Measurements from ENCODE around the gene HS2ST1.
"Not testable (repeated sequence)": the region's sequence is repeated elsewhere in the genome, so short reads cannot be mapped to it uniquely, and the experiment has no call there.

Gene HS2ST1

GRCh38 chr1:87066708-87067107 is 152.3 kb downstream of the HS2ST1 start:
- not testable (repeated sequence) for DNase-seq (ENCODE audit: low read depth)

DNA sequence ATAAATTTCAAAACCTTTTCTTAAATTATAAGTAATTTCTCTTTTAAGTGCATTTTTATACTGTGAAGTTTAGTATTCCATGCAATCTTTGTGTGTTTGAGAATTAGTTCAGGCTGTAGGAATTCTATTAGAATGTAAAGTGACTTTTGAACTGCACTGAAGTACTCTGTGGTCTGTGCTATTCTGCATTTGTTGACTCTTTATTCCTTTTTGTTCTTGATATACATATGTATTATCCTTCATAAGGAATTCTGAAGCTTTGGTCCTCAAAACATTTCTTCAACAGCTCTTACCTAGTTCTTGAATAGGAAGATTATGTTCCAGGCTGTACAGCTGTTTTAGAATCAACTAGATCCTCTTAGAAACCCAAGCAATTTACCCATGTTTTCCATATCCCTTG is 158.0 kb downstream of the HS2ST1 start:
- no peak for DNase-seq (ENCODE audit: low read depth)

- no peak for DNase-seq (ENCODE audit: low read depth)
Observed at GRCh38 chr1:87072904-87073303, 158.5 kb downstream of the HS2ST1 start.

- DNase-seq (ENCODE audit: low read depth): peak; percentile 8
Observed at GRCh38 chr1:87074001-87074795, 159.8 kb downstream of the HS2ST1 start.

DNA sequence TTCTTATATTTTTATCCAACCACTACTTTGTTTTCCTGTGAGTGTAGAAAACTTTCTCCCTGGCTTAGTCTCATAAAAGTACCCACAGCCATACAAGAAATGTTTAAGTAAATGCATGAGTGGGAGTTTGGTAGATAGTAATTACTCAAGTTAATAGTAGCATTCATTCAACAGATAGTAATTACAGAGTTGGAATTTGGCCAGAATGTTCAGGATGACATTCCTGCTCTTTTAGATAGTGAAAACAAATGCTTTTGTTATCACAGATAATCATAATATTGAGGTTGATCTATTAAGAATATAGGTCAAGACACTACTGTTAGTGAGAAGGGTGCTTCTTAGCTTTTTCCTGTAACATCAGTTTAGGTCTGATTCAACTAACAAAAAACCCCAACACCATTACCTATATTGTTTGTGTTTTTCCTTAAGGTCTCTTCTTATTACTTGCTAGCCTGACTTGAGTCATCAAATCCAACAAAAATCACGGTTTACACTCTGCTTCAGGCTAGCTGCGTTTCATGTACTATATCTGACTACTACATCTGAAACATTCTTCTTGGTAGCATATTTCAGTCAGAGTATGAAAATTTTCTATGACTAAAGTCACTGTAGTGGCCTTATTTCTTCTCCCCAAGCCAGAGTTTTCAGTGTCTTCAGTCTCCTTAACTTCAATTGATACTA is 163.7 kb downstream of the HS2ST1 start:
- peak; percentile 14 for DNase-seq (ENCODE audit: low read depth)

- peak; percentile 45 for DNase-seq (ENCODE audit: low read depth)
Observed at GRCh38 chr1:87084244-87084836, 169.9 kb downstream of the HS2ST1 start.

DNA sequence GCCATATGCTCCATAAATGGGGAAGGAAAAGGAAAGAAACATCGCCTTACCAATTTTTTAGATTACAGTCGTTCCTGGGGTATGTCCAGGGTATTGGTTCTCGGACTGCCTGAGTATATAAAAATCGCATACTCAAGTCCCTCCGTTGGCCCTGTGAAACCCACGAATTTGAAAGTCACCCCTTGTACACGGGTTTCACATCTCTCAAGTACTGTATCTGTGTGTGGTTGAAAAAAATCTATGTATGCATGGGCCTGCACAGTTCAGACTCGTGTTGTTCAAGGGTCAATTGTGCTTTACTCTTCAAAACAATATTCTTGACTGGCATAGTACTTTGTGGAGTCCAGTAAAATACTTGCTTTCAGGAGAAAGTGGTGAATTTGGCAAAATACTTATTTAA is 171.7 kb downstream of the HS2ST1 start:
- DNase-seq (ENCODE audit: low read depth): no peak

DNA sequence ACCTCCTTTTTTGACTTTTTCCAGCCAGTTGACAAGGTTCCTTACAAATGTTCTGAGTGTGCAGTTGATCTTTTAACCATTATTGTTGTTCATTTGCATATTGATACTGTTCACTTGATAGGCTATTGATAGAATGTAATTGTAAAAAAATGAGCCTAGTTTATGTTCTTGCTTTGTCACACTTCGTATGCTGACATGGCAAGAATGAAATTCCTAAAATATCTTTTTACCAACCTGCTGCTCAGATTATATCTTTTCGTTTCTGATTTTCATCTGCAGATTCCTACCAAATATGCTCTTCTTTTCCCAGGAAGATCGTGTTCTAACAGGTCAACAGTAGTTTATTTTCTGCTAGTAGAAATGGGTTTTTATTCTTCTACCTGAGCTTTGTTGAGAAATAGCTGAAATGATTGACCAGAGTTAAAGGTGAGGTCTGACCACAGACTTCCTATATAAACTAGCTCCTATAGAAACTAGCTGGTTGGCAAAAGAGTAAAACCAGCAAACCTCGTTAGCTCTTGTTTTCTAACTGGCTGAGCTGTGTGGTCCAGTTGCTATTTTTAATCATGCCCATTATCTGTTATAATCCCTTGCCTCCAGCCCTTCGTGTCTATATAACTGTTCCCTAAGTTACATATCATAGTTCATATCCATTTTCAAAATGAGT is 174.8 kb downstream of the HS2ST1 start:
- no peak for DNase-seq (ENCODE audit: low read depth)

- no peak for DNase-seq (ENCODE audit: low read depth)
Observed at GRCh38 chr1:87089823-87090222, 175.4 kb downstream of the HS2ST1 start.

GRCh38 chr1:87091425-87091824 is 177.0 kb downstream of the HS2ST1 start:
- no peak for DNase-seq (ENCODE audit: low read depth)

DNA sequence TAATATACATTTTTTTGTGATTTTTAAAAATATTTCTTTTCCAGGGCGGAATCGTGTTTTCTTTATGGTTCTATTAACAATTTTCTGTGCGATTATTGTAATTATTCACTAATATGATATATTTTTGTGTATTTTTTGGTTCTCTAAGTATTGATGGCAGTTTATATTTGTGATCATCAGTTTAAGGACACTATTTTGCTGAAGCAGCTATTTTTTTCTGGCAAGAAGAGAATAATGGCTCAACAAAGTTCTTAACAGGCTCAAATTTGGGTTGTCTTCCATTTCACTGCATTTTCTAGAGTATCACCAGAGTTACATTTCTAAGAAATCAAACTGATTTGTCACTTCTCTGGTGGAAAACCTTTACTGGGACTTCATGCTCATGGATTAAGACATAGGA is 178.4 kb downstream of the HS2ST1 start:
- no peak for DNase-seq (ENCODE audit: low read depth)

DNA sequence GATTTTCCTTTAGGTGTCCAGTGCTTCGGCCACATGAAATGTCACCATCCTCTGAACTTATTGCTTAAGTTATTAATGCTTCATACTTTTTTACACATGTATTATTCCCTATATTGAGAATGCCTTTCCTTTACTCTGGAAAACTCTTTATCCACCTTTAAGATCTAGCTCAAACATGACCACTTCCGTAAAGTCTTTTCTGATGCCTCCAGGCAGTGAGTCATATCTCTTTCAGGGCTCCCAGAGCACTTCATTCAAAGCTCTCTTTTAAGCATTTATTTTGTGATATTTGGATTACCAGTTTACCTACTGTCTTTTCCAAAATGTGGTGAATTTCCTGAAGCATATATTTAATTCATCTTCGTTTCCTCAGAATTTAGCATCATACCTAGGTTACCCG is 178.9 kb downstream of the HS2ST1 start:
- peak; percentile 40 for DNase-seq (ENCODE audit: low read depth)

DNA sequence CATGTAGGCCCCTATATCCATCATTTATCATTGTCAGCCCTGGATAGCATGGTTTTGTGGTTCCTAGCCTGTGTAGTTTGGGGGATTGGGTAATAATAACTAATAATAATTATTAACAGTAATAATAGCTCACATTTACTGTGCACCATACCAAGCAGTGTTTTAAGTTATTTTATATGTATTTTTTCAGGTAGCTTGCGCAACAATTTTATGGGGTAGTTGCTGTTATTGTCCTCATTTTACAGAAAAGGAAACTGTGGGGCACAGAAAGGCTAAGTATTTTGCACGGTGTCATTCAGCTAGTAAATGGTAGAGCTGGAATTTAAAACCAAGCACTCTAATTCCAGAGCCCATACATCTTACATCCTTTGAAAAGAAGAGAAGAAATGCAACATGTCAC is 179.8 kb downstream of the HS2ST1 start:
- no peak for DNase-seq (ENCODE audit: low read depth)

- no peak for DNase-seq (ENCODE audit: low read depth)
Observed at GRCh38 chr1:87100271-87100670, 185.8 kb downstream of the HS2ST1 start.

DNA sequence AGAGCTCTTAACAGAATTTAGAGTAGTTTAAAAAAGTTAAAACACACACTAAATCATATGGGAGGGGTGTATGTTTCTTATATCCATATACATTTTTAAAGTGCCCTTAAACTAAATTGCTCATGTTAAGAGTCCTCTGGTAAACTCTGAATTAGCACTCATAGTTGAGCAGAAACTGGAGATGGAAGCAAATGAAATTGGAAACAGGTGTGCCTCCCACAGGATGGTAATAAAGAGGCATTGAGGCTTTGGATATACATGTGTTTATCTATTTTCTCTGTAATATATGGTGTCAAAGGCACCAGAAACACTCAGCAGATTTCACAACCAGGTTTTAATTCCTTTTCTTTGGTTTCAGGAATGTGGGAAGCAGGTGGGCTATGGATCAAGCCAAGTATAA is 188.6 kb downstream of the HS2ST1 start:
- no peak for DNase-seq (ENCODE audit: low read depth)

GRCh38 chr1:87104140-87104539 is 189.7 kb downstream of the HS2ST1 start:
- DNase-seq (ENCODE audit: low read depth): no peak

GRCh38 chr1:87104945-87105344 is 190.5 kb downstream of the HS2ST1 start:
- DNase-seq (ENCODE audit: low read depth): no peak

- DNase-seq (ENCODE audit: low read depth): no peak
Observed at GRCh38 chr1:87106144-87106543, 191.7 kb downstream of the HS2ST1 start.

- no peak for DNase-seq (ENCODE audit: low read depth)
Observed at GRCh38 chr1:87106867-87107266, 192.4 kb downstream of the HS2ST1 start.

DNA sequence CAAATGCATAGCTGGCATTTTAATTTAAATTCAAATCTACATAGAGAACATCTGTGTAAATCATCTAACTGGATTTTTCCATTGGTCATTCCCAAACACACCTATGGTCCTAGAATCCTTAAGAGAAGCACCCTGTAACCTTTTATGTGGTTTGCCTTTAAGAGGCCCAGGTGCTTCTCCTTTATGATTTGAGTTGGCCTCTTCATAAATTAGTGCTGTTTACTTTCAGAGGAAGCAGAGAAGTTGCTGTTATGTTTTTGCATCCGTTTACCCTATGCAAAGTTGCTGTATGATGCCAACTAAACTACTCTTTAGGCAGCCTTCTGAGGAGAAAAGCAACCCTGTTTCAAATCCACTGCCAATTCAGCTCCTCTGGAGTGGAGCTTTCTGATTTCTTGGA is 193.8 kb downstream of the HS2ST1 start:
- DNase-seq (ENCODE audit: low read depth): no peak

DNA sequence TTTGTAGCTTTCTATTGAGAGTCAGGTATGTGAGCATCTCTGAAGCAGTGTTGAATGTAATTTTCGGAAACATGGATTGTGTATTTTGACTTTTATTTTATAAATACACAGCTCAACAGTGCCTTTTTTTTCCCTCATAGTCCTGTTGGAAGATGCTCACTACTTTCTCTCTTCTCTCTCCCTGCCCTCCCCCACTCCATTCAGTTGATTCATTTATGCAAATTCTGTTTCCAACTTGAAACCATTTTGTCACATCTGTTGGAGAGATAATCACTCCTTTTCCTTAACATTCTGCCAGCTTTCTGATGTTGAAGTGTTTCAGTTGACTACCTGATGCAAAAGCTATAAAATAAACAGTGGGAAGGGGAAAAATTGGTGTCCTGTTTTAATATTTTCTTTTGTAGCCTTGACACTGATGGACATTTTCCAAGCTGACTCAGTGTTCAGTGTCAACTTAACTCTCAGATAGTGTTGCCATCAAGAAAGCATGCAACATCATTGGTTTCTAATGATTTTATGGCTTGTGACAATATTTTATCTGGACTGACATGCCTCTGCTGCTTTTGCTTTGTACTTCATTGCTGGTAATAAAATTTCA is 194.5 kb downstream of the HS2ST1 start:
- no peak for DNase-seq (ENCODE audit: low read depth)

DNA sequence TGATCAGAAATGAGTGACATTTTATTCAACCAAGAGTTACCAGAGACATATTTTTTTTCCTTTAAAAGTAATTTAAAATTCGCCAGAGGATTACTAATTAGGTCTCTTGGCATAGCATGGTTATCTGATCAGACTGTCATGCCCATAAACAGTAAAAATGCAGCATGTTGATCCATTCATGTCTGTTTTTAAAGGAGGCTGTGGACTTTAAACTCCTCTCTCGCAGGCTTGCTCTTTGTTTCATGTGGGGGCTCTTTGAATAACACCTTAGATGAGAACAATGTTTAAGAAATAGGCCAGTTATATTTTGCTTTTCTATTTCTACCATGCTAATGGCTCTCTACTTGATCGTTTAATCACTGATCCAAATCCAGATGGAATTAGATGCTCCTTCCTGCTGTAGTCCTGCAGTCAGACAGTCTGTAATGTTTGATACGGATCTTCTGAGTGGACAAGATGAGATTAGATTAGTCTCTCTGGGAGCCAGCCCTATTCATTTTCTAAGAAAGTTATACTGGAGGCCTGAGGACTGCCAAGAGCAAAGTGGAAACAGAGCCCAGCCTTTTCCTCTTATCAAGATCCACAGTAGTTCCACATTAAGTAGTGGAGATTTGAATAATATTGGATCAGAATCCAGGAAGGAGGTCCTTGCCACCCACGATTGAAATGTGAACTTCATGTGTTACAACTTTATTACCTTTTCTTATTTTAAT is 197.4 kb downstream of the HS2ST1 start:
- no peak for DNase-seq (ENCODE audit: low read depth)

All from iris pigment epithelial cell (primary cell).